ENCODE results near the gene ENOX1. TPM values are rescaled to one million over a fixed set of nuclear protein-coding genes. Genes with fewer than 3 reads are reported as not detected.
A peak's percentile ranks its signal among the peaks of the same experiment; 100 is the strongest.

The ENOX1 gene
- total RNA-seq, 2 donors from 2014 or later, result 0.22 to 1.4 TPM

DNA sequence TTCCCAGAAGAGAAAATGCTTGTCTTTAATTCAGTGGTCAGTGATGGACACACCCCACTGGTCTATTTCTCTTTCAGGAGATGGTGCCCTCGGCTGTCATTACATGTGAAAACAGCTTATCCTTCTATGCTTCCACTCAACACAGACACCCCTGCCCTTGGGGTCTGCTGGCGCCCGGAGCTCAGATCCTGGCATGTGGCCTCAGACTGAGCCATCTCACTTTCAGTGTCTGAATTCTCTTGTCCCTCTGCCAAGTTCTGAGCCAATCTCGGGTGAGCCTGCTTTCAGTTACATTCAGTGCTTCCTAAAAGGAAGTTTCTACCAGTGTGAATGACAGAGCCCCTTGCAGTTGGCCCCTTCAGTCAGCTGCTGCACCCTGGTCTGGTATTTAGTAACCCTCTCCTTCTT, 469.8 kb downstream of the ENOX1 start:
- no peak overlapping the region for H3K9ac ChIP-seq (ENCODE audit: low read depth in 2 of 2, low read length in 2 of 2)
- DNase-seq, result no peak

DNA sequence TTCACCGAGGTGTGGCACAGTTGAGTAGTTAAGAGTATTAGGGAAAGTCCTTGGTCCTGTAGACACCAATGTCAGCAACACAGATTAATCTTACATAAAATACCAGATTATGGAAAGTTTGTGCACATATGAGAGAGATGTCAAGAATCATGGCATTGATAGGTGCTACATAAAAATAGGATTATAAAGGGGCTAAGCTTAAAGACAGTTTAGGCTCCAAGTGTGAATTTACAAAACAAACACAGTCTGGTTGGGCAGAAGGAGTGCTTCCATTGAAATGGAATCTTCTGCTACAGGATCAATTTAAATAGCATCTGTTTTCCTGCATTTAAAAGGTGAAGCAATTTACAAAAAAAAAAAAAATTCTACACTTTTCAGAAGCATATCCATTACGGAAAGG, 470.5 kb downstream of the ENOX1 start:
- no peak overlapping the region for H3K27ac ChIP-seq
- H3K9ac ChIP-seq (ENCODE audit: low read depth in 2 of 2, low read length in 2 of 2), result no peak overlapping the region
- TF ChIP-seq, protein P1, sequence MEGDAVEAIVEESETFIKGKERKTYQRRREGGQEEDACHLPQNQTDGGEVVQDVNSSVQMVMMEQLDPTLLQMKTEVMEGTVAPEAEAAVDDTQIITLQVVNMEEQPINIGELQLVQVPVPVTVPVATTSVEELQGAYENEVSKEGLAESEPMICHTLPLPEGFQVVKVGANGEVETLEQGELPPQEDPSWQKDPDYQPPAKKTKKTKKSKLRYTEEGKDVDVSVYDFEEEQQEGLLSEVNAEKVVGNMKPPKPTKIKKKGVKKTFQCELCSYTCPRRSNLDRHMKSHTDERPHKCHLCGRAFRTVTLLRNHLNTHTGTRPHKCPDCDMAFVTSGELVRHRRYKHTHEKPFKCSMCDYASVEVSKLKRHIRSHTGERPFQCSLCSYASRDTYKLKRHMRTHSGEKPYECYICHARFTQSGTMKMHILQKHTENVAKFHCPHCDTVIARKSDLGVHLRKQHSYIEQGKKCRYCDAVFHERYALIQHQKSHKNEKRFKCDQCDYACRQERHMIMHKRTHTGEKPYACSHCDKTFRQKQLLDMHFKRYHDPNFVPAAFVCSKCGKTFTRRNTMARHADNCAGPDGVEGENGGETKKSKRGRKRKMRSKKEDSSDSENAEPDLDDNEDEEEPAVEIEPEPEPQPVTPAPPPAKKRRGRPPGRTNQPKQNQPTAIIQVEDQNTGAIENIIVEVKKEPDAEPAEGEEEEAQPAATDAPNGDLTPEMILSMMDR (IDR thresholded peaks at IDR 0.05), result no peak
- intact Hi-C loops (cut with DNase I), result no loop called here
- H3K4me3 ChIP-seq, result no peak overlapping the region
- H3K27me3 ChIP-seq, result no peaks in the 10 kb centered on the region
- no peak for DNase-seq
- H3K36me3 ChIP-seq, result no peaks in the 10 kb centered on the region
- no peaks in the 10 kb centered on the region for H3K4me1 ChIP-seq
- no peaks in the 10 kb centered on the region for H3K9me3 ChIP-seq

More for the DNA sequence above, 469.8 kb downstream of the ENOX1 start:
- Histone ChIP-seq H3K4me3 (no peak overlapping the region), H3K27ac (no peak overlapping the region), H3K9me3 (no peaks in the 10 kb centered on the region), H3K36me3 (no peaks in the 10 kb centered on the region), H3K4me1 (no peaks in the 10 kb centered on the region), H3K27me3 (no peaks in the 10 kb centered on the region)
- intact Hi-C loops (cut with DNase I), result no loop called here
- TF ChIP-seq, protein P1 (IDR thresholded peaks at IDR 0.05), result no peak

DNA sequence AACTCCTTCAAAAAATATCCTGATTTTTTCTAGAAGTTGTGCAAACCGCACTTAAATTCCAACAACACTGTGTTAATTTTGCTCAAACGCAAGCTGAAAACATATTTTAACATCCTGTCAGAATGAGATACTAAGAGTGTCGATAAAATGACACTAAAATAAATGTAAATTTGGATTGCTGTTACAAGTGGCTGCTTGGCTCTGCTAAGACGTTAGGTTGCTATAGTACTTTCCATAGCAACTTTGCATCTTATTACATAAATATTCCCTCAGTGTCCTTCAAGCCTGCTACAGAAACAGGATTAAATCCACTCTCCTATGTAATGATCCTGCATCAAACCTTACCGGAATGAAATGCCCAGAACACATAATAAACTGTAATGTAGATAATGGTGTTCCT, 471.2 kb downstream of the ENOX1 start:
- Histone ChIP-seq H3K36me3 (no peaks in the 10 kb centered on the region), H3K9ac (ENCODE audit: low read depth in 2 of 2, low read length in 2 of 2) (no peak overlapping the region), H3K4me3 (no peak overlapping the region), H3K4me1 (no peaks in the 10 kb centered on the region), H3K9me3 (no peaks in the 10 kb centered on the region), H3K27me3 (no peaks in the 10 kb centered on the region), H3K27ac (no peak overlapping the region)
- intact Hi-C loops (cut with DNase I), result no loop called here
- TF ChIP-seq, protein P1 (IDR thresholded peaks at IDR 0.05), result no peak
- DNase-seq, result no peak

DNA sequence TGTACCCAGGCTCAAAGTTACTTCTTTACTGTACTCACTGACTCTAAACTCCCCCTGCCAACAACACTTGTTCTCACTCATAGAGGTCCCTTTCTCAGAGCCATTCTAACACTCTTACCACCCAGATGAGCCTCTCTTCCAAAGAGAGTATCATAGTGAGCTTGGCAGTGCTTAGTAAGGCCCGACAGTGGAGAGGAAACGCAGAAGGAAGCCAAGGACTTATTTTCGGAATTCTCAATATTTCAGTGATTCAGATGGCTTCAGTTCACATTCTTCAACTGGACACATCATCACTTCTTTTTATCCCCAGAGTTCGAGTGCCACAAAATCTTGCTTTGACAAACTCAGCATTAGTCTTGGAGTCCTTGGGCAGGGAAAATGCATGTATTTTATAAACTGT, 477.5 kb downstream of the ENOX1 start:
- H3K27me3 ChIP-seq, result no peaks in the 10 kb centered on the region
- intact Hi-C loops (cut with DNase I), result no loop called here
- H3K9me3 ChIP-seq, result no peaks in the 10 kb centered on the region
- H3K9ac ChIP-seq (ENCODE audit: low read depth in 2 of 2, low read length in 2 of 2), result no peak overlapping the region
- no peak overlapping the region for H3K4me3 ChIP-seq
- TF ChIP-seq, protein P1 (IDR thresholded peaks at IDR 0.05), result no peak
- DNase-seq, result no peak
- no peaks in the 10 kb centered on the region for H3K36me3 ChIP-seq
- H3K27ac ChIP-seq, result no peak overlapping the region
- no peaks in the 10 kb centered on the region for H3K4me1 ChIP-seq

DNA sequence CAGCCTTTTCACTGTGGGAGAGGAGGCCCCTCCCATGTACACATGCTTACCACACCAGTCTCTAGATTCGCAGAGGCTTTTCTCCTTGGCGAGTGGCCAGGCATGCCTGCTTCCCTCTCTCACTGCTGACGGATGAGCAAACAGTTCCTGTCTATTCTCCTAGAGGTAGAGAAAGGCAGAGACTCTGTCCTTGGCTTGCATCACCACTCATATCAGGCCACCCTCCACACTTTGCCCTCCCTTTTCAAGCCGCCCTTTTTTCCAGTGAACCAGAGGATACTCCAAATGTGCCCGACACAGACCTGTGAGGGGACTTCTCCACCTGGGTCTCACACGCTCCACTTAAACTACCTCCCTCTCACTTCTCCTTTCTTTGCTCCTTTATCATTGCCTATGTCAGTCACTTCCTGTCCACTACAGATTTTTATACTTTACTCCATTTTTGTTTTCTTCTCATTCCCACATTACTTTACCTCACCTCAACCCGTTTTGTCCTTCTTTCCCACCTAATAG, 478.8 kb downstream of the ENOX1 start:
- no peaks in the 10 kb centered on the region for H3K36me3 ChIP-seq
- H3K4me3 ChIP-seq, result no peak overlapping the region
- no peak overlapping the region for H3K9ac ChIP-seq (ENCODE audit: low read depth in 2 of 2, low read length in 2 of 2)
- intact Hi-C loops (cut with DNase I), result no loop called here
- no peak overlapping the region for H3K27ac ChIP-seq
- TF ChIP-seq, protein P1 (IDR thresholded peaks at IDR 0.05), result no peak
- H3K27me3 ChIP-seq, result no peaks in the 10 kb centered on the region
- peak; percentile 67 for DNase-seq
- no peaks in the 10 kb centered on the region for H3K4me1 ChIP-seq
- H3K9me3 ChIP-seq, result no peaks in the 10 kb centered on the region

All from colonic mucosa (tissue), 4 donors.